GM21786 (cell line): ENCODE measurements around the gene PDX1.
"Not testable (repeated sequence)": the region's sequence is repeated elsewhere in the genome, so short reads cannot be mapped to it uniquely, and the experiment has no call there.

Experiments
- ATAC-seq: cut with Tn5 transposase; IDR thresholded peaks from one replicate; pipeline ENCODE4 v1.9.1; 2021; ENCODE audit not compliant: unreplicated experiment

Gene PDX1

DNA sequence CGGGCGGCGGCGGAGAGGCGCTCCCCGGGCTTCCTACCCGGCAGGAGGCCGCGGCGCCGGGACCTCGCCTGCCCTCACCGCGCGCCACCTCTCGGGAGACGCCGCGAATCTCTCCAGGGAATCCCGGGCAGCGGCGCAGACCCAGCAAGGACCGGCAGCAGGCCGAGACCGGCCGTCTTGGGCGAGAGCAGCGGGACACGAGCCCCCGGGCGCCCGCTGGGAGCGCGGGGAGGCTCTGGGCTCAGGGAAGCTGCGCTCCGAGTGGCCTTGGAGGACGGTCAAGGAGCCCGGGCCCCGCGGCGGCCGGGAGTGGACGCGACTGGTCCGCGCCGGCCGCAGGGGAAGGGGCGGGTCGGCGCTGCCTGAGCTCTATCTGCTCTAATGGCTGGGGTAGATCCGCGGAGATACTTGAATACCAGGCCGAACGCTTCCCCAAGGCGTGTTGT lies 34.6 kb downstream of the PDX1 start:
- ATAC-seq: peak; percentile 12

- ATAC-seq: no peak
Measured at GRCh38 chr13:27955014-27955591, 35.3 kb downstream of the PDX1 start.

DNA sequence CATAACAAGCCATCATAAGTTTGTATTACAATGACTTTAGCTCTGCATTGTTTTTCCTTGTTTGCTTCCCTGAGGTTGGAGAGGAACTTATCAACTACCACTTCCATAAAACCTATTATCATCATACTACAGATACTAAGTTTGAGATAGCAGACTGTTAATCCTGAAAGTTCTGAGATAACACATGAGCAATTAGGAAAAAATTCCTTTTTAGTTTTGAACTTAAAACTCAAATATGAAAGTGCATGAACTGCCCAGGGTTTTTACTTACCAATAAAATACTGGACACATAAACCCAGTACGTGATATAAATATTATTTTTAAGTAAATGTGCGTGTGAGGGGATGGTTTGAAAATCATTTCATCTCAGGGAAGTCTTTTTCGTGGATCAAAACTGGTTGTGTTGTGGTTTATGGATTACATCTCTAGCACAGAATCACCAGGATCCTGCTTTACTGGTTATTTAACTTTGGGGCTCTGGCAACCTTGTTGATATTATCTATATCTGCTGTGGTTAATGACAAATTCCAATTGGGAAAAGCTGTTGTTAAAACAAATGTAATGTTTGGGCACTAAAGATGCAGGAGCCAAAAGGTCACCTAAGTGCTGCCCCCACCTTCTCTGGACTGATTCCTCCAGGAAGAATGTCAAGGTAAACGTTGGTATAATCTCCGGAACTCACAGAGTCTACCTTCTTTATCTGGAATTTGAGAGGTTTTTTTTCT lies 36.9 kb downstream of the PDX1 start:
- no peak for ATAC-seq

- no peak for ATAC-seq
Measured at GRCh38 chr13:27959976-27960361, 40.2 kb downstream of the PDX1 start.

- peak; percentile 57 for ATAC-seq
Measured at GRCh38 chr13:27960362-27961226, 40.8 kb downstream of the PDX1 start.

DNA sequence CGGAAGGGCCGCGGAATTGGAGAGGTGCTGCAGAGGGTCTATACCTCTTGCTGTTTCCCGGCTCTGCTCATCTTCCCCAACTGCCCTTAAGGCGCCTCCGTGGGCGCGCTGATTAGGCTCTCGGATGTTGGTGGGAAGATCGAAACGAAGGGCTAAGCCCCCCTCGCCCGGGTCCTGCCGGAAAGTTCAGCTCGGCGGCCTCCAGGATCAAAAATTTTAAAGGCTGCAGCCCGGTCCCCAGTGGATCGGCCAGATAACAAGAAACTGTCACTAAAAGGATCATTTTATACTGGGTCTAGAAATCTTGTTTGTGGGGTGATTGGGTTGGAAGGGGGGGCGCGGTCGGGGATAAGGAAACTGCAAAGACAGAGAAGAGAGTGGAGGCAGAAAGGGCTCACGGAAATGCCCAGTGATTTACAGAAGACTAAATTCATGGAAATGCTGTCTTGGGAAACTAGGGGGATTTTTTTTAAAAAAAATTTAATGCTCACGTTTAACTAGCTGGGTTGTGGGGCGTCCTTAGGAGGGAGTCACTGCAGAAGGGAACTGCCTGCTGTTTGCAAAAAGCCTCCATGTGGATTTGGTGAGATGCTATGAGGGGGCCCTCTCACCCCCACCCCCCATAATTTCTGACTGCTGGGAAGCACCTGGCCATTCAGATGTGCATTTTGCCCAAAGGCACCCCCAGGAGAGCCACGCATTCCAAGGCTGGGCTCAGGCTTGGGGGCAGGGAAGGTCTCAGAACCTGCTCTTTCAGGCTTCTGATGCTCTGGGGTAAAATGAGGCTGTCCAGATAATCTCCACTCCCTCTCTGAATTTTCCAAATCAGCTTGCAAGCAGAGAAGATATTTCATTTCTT lies 41.7 kb downstream of the PDX1 start:
- ATAC-seq: no peak

GRCh38 chr13:27962128-27962841 lies 42.5 kb downstream of the PDX1 start:
- ATAC-seq: no peak

DNA sequence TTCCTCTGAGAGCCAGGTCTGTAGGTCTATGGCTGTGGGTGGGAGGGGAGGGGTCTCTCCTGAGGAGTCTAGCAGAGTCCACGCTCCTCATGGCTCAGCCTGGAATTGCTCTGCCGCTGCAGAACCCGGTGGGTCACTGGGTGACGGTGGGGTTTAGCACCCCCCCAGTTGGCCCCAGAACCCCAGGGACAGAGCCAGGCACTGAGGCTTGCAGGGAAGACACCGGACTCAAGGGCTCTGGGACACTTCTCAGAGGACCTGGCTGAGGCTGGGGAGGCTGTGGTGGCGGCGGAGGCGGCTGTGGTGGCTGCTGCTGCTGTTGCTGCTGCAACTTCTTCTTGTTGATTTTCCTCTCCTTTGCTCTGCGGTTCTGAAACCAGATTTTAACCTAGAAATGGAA lies 43.2 kb downstream of the PDX1 start:
- no peak for ATAC-seq

DNA sequence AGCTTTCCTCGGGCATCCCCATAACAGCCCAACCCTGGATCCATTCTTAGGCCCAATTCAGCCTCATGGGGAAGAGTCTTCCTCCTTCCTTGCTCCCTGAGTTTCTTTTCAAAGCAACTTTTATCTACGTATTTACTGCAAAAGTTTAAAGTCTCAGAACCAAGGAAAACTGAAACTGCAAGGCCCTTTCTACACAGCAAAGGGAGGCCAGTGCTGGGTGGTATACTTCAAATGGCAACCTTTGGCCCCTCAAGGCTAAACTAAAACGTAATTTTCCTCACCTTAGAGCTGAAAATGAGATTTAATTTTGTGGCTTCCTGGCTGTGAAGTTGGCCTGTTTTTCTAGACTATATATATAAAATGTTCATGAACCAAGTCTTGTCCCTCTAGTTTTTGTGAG lies 43.7 kb downstream of the PDX1 start:
- no peak for ATAC-seq

DNA sequence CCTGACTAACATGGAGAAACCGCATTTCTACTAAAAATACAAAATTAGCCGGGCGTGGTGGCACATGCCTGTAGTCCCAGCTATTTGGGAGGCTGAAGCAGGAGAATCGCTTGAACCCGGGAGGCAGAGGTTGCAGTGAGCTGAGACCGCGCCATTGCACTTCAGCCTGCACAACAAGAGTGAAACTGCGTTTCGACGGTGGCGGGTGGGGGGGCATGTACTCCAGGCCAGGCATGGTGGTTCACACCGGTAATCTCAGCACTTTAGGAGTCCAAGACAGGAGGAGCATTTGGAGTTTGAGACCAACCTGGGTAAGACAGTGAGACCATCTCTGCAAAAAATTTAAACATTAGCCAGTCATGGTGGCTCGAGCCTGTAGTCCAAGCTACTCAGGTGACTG lies 44.4 kb downstream of the PDX1 start:
- ATAC-seq: not testable (repeated sequence)

DNA sequence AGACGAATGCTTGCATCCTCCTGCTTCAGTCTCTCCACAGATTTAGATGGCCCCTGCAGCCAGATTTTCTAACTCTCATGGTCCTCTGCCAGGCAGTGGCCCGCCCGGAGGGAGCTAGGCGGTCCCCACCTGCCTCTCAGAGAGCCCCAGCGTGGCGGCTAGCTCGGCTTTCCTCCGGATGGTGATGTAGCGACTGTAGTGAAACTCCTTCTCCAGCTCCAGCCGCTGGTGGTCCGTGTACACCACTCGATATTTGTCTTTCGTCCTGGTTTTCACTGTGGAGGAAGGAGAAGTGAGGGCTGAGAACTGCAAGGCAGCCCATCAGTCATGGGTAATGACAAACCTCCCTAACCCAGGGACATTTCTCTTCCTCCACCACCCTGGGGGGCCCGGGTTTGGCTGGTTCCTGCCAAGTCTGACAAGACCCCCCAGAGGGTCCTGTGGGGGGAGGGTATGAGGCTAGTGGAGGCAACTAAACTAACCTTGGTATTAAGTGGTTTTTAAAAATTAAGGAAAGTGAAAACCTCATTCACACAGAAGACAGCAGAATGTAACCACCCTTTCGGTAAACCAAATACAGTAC lies 45.0 kb downstream of the PDX1 start:
- no peak for ATAC-seq

GRCh38 chr13:27965343-27965739 lies 45.5 kb downstream of the PDX1 start:
- ATAC-seq: no peak

GRCh38 chr13:27965740-27966640 lies 46.2 kb downstream of the PDX1 start:
- no peak for ATAC-seq

DNA sequence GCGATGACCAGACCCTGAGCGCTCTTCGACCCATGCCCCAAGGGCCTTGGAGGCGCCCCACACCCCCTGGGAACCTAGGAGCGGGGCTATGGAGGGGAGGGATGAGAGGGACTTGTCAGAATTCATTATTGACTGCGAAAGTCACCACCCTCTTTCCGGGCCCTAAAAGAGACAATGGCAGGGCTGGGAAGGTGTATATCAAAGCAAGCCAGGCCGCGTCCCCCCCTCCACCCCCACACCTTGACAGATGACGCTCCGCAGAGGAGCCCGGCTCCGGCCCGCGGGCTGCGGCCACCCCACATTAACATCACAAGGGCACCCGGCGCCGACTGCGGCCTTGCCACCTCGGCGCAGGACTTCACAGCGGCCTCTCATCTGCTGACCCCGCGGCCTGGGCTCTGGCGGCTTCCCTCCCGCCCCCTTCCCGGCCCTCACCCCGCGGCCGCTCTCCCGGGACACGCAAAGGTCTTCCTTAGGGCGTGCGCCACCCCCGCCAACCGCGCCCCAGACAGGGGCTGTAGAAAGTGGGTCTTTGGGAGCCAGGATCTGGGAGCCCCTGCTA lies 46.9 kb downstream of the PDX1 start:
- no peak for ATAC-seq

- ATAC-seq: no peak
Measured at GRCh38 chr13:27967203-27967735, 47.5 kb downstream of the PDX1 start.

DNA sequence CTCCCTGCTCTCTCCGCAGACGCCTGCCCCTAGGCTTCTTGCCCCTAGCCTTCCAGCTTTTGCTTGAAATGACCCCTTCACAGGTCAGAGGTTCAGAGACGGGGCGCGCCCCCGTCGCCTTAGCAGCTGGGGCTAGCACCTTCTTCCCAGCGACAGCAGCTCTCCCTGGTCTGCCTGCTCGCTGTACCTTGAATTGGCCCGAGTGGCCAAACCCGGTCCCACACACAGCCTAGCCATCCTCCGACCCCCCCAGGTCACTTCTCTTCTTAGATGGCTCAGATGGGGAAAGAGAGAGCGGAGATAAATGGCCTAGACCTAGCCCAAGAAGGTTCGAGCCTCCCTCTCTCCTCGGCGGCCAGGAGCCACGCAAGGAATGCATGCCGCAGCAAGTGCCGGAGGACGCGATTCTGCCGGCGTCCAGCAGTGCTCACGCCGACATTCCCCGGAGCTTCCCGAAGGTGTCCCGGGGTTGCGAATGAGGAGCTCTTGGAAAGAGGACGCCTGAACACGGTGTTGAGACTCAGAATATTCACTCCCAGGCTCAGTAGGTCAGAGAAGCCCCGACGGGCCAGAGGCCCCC lies 48.0 kb downstream of the PDX1 start:
- ATAC-seq: no peak

- ATAC-seq: no peak
Measured at GRCh38 chr13:27968316-27969081, 48.7 kb downstream of the PDX1 start.
